Fibroblast of skin of left quadriceps (primary cell): ENCODE results near the gene GABRB1.

Source experiments
- DNase-seq, 2 experiments: peaks; one replicate each; pipeline ENCODE4 v3.0.0-alpha.2; 2013; ENCODE audit warnings: low read depth in 2 of 2

GABRB1 gene

GRCh38 chr4:47468706-47469365 is 437.5 kb downstream of the GABRB1 start:
- DNase-seq, result no peak

- DNase-seq, result no peak
These were observed 438.6 kb downstream of the GABRB1 start for GRCh38 chr4:47469951-47470350.

DNA sequence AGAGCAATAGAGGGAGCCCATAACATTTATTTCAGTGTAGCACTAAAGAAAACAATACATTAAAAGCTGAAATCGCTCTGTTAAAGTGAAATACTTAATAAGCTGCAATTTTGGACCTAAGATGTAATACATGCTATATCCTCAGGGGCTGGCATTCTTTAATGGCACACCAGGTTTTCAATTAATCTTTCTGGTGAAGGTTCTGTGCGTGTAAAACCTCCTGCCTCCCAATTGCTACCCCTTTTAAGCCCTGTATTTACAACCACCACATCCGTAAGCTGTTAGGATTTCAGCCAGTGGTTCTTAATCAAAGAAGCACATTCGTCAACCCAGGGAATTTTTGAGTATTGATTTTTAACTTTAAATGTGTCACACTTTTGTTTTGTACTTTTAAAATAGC is 439.7 kb downstream of the GABRB1 start:
- DNase-seq, result no peak

DNA sequence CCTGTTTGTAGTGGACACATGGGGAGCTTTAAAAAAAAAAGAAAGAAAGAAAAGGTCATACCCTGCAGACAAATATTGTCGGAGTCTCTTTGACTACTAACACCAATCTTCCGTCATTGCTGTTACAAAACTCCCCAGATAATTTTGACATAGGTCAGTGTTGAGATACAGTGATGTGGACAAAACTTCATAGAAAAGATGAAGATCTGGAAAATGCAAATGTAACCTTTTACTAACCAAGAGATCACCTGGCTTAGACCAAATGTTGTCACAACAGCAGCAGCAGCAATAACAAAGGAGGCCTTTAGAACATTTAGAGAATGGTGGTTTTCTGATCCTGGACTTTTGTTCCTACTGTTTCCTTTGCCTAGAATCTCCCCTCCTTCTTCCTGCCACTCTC is 440.2 kb downstream of the GABRB1 start:
- no peak for DNase-seq

DNA sequence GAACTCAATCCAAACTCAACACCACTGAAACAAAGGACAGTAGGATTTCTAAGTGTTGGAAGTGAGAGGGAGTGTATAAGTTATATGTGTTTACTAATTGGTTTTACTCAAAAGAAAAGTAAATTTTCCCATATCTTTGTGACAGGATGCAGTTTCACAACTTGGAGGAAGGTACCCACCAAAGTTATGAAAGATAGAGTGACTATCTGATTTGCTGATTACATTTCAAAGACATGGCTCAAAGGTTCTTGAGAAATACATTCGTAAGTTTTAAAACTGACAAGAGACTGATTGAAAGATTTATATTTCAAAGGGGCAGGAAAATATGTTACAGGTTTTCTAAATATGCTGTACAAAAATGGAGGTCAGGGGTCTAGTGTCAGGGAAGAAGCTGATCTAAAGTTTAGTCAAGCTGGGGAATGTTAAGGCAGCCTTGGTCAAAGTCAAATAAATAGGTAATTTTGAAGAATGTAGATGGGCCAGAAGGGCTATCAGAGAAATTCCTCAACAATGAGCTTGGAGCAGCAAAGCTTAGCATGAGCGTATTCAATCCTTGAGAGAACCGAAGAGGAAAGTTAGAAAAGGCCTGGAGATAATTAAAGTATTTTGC is 441.9 kb downstream of the GABRB1 start:
- DNase-seq, result no peak

GRCh38 chr4:47474799-47475198 is 443.4 kb downstream of the GABRB1 start:
- no peak for DNase-seq

GRCh38 chr4:47475411-47475810 is 444.0 kb downstream of the GABRB1 start:
- DNase-seq, result no peak
